GM12892 (cell line): ENCODE results near the gene ZCCHC4.

Experiments
- POLR2A ChIP-seq: IDR thresholded peaks from 2 replicates; pipeline ENCODE4 v1.6.1; 2011; ENCODE audit warnings: low read depth, low read length, control low read depth
- POLR2AphosphoS5 ChIP-seq: IDR thresholded peaks from 2 replicates; pipeline ENCODE4 v1.6.1; 2011; ENCODE audit warnings: low read depth, low read length, control low read depth

GRCh38 chr4:25308761-25309160 is 3.8 kb upstream of the ZCCHC4 start:
- TF ChIP-seq POLR2AphosphoS5 (no peak), POLR2A (no peak)
